WERI-Rb-1 (cell line): ENCODE measurements around the gene TOX4.
"Not testable (repeated sequence)": the region's sequence is repeated elsewhere in the genome, so short reads cannot be mapped to it uniquely, and the experiment has no call there.

Source experiments
- DNase-seq: peaks from one replicate; pipeline ENCODE4 v3.0.0-alpha.2; 2020
- H3K27ac ChIP-seq: fragments of 250-450 bp; sonication (Bioruptor Pico); 2 replicates; pipeline ENCODE4 v1.5.1; 2020; ENCODE audit warnings: mild to moderate bottlenecking, moderate library complexity
- H3K27me3 ChIP-seq: fragments of 250-450 bp; sonication (Bioruptor Pico); 2 replicates; pipeline ENCODE4 v1.5.1; 2021; ENCODE audit warnings: mild to moderate bottlenecking, low read depth, moderate library complexity; ENCODE audit not compliant: insufficient read depth, severe bottlenecking
- H3K36me3 ChIP-seq: fragments of 250-450 bp; sonication (Bioruptor Pico); 2 replicates; pipeline ENCODE4 v1.5.1; 2020; ENCODE audit warnings: mild to moderate bottlenecking, moderate library complexity
- H3K4me3 ChIP-seq: 2 replicates; pipeline ENCODE4 v1.5.1; 2011; ENCODE audit warnings: low read depth, mild to moderate bottlenecking, control low read depth, low read length
- H3K9me3 ChIP-seq: fragments of 250-450 bp; sonication (Bioruptor Pico); 2 replicates; pipeline ENCODE4 v1.5.1; 2021; ENCODE audit warnings: mild to moderate bottlenecking, moderate library complexity; ENCODE audit not compliant: severe bottlenecking
- TF ChIP-seq, protein P1 (sequence below): IDR thresholded peaks from 2 replicates; pipeline ENCODE4 v1.5.1; 2011; ENCODE audit warnings: low read depth, mild to moderate bottlenecking, control low read depth, inconsistent platforms, low read length

The TOX4 gene

DNA sequence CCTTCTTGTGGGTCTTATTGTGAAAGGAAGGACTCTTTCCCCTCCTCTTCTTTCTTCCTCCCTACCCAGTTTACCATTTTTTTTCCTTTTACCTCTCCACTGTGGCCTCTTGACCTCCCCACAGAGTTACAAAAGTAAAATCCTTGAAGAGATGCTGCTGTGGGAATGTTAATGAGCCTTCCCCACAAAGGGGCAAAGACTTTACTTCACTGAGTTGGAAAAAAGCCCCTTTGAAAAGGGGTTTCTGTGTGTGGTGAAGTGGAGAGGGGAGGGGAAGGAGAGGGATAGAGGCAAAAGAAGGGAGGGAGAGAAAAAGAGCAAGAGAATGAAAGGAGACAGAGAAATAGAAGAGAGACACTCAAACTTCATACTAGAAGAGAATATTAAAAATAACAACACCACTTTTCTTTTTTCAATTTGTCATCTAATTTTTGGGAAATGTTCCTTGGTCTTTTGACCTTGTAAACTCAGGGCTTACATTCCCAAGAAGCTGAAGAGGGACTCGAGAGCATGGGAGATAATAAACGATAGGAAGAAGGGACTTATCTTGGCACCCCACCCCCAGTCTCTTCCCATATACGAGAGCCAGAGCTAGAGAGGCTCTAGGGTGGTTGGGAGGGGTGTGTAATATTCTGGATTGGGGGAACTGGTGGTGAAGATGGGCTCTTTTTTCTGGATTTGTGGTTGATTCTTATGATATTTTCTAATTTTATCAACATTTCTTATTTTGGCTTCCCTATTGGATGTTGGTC lies 62.4 kb downstream of the TOX4 start:
- no peak for DNase-seq
- Histone ChIP-seq H3K36me3 (no peaks in the 10 kb centered on the region), H3K9me3 (no peaks in the 10 kb centered on the region), H3K27me3 (no peaks in the 10 kb centered on the region), H3K27ac (no peak overlapping the region), H3K4me3 (no peak overlapping the region)
- TF ChIP-seq, protein P1, sequence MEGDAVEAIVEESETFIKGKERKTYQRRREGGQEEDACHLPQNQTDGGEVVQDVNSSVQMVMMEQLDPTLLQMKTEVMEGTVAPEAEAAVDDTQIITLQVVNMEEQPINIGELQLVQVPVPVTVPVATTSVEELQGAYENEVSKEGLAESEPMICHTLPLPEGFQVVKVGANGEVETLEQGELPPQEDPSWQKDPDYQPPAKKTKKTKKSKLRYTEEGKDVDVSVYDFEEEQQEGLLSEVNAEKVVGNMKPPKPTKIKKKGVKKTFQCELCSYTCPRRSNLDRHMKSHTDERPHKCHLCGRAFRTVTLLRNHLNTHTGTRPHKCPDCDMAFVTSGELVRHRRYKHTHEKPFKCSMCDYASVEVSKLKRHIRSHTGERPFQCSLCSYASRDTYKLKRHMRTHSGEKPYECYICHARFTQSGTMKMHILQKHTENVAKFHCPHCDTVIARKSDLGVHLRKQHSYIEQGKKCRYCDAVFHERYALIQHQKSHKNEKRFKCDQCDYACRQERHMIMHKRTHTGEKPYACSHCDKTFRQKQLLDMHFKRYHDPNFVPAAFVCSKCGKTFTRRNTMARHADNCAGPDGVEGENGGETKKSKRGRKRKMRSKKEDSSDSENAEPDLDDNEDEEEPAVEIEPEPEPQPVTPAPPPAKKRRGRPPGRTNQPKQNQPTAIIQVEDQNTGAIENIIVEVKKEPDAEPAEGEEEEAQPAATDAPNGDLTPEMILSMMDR: no peak

DNA sequence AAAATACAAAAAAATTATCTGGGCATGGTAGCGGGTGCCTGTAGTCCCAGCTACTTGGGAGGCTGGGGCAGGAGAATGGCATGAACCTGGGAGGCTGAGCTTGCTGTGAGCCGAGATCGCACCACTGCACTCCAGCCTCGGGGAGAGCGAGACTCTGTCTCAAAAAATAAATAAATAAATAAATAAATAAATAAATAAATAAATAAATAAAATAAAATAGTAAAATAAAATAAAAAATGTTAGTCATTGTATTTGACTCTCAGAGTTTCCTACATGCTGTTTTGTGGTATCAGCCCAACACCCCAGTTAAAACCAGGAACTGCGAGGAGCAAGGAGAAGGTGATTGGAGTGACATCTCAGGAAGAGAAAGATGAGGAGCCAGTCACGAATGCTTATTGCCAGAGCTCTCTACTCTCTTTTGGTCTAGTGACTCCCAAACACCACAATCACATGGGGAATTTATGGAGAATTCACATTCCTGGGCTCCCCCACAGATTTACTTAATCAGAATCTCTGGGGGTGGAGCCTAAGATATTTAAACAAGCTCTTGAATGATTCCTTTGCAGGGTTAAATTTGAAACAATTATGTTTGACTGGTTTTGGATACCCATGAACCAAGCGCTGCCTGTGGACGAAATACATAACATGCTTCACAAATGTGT lies 64.5 kb downstream of the TOX4 start:
- TF ChIP-seq, protein P1: no peak
- Histone ChIP-seq H3K27ac (no peak overlapping the region), H3K36me3 (no peaks in the 10 kb centered on the region), H3K27me3 (no peaks in the 10 kb centered on the region), H3K4me3 (no peak overlapping the region), H3K9me3 (no peaks in the 10 kb centered on the region)
- no peak for DNase-seq

DNA sequence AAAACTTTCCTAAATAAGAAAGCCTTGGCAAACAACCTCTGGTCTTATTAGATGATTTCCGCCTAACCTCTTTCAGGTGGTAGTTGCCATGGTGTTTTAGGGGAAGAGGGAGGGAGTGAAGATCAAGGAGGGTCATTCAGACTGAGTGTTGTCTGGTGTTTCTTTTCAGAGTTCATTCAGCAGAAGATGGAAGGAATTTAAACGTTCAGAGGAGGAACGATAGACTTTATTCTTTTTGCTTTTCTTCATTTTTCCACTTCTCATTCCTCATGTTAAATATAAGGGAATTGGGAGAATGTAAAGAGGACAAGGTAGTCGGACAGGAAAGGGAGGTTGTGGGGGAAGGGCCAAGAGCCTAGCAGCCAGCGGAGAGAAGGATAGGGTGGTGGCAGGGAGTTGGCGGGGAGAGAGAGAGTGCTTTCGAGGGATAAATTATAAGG lies 66.5 kb downstream of the TOX4 start:
- no peak overlapping the region for H3K4me3 ChIP-seq
- no peaks in the 10 kb centered on the region for H3K36me3 ChIP-seq
- H3K27ac ChIP-seq: 0 out of 2 replicates have a peak overlapping the region, but pooled peaks have one; percentile 20
- TF ChIP-seq, protein P1: no peak
- no peaks in the 10 kb centered on the region for H3K9me3 ChIP-seq
- H3K27me3 ChIP-seq: no peaks in the 10 kb centered on the region
- DNase-seq: peak; percentile 21

DNA sequence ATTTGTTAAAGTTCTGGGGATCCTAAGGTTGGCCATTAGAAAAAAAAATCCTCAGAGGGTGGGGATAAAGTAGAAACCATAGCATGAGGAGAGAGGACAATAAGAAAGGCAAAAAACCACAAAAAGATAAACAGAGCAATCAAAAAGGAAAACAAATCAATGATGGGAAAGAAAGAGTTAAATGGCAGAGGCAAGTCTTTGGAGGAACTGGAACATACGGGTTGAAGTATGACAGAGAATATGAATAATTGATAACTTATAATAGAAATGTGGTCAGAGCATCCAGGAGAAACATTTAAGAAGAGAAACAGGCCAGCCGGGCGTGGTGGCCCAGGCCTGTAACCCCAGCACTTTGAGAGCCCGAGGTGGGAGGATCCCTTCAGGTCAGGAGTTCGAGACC lies 67.0 kb downstream of the TOX4 start:
- H3K9me3 ChIP-seq: no peaks in the 10 kb centered on the region
- H3K4me3 ChIP-seq: no peak overlapping the region
- no peaks in the 10 kb centered on the region for H3K27me3 ChIP-seq
- TF ChIP-seq, protein P1: no peak
- DNase-seq: no peak
- no peaks in the 10 kb centered on the region for H3K36me3 ChIP-seq
- H3K27ac ChIP-seq: no peak overlapping the region

DNA sequence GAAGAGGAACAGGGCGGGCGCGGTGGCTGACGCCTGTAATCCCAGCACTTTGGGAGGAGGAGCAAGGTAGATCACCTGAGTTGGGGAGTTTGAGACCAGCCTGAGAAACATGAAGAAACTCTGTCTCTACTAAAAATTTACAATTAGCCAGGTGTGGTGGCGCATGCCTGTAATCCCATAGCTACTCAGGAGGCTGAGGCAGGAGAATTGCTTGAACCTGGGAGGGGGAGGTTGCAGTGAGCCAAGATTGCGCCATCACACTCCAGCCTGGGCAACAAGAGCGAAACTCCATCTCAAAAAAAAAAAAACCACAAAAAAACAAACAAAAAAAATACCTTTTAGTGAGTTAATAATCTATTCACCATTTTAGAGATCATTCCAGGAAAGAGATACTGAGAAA lies 67.6 kb downstream of the TOX4 start:
- H3K9me3 ChIP-seq, H3K27ac ChIP-seq, DNase-seq, H3K4me3 ChIP-seq, H3K27me3 ChIP-seq, H3K36me3 ChIP-seq: not testable (repeated sequence)
